NOMO-1 treated with DMSO at 0.1 percent for 48 hours (cell line): Measurements from ENCODE around the gene PPP2R2C.

Experiments used
- DNase-seq: peaks from one replicate; lab custom pipeline; 2025; ENCODE audit not compliant: unreplicated experiment; lab: John Stamatoyannopoulos, UW

Gene PPP2R2C

DNA sequence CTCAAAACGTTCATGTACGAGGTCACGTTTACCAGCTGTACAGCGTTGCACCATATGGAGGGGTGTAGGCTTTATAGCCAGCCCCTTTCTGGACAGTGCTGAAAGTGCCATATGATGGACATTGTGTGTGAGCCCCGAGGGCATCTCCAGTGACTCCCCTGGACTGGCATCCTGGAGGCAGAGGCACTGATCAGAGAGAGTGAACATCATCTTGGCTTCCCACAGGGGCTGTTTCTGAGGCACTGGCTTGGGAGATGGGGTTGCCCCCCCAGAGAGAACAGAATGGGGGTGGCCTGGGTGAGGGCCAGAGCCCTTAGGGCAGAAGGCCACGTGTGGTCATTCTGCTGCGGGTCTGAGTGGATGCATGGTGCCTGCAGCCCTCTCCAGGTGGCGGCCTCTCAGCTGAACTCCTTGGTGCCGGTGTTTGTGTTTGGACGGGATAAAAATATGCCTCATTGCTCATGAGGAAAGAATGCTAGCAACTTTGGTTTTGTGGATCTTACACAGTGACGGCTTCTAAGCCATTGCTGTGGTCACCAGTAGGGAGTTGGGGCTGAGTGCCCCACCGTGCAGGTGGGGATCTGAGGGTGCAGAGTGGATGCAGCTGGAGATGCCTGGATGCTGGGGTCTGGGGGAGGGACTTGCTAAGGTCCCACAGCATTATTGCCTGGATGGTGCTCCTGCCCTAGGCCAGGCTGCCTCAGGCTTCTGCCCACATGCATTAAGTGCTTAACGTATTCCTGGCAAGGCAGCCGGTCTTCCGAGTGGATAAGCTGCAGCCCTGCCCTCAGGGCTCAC lies 199.4 kb downstream of the PPP2R2C start:
- DNase-seq = no peak

- DNase-seq = no peak
Measured at GRCh38 chr4:6271701-6272465, 200.5 kb downstream of the PPP2R2C start.

GRCh38 chr4:6271206-6271605 lies 201.2 kb downstream of the PPP2R2C start:
- DNase-seq = no peak

GRCh38 chr4:6270636-6271121 lies 201.7 kb downstream of the PPP2R2C start:
- DNase-seq = no peak
